ENCODE measurements around the gene PDGFC. TPM values are rescaled to one million over a fixed set of nuclear protein-coding genes. Genes with fewer than 3 reads are reported as not detected.

The PDGFC gene
- polyA plus RNA-seq, 4 donors = 43.0 to 88.6 (median 70.0) TPM

GRCh38 chr4:156764145-156764544, 207.5 kb downstream of the PDGFC start:
- no peak for DNase-seq (ENCODE audit: low read depth in 4 of 4, low spot score in 3 of 4)

GRCh38 chr4:156763511-156763910, 208.1 kb downstream of the PDGFC start:
- peak in 2 of 4 donors; percentile 24 for DNase-seq (ENCODE audit: low read depth in 4 of 4, low spot score in 3 of 4)

DNA sequence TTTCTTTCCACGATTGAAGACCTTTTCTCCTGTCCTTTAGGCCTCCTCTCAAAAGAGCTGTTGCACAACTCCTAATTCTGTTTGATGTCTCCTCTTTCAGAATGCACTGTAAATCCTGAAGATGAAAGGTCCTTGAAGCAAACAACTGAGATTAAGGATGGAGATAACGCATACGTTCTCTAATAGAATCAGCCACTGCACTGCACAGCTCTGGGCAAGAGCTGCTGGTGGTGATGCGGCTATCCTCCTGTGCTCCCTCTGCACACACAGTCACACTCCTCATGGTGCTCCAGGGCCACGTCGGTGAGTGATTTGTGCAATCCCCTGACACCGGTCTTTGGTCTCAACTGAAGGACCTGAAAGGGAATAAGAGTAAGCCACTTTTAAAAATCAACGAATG, 208.7 kb downstream of the PDGFC start:
- DNase-seq (ENCODE audit: low read depth in 4 of 4, low spot score in 3 of 4) = no peak

GRCh38 chr4:156756118-156756517, 215.5 kb downstream of the PDGFC start:
- no peak for DNase-seq (ENCODE audit: low read depth in 4 of 4, low spot score in 3 of 4)

GRCh38 chr4:156754832-156755570, 216.6 kb downstream of the PDGFC start:
- DNase-seq (ENCODE audit: low read depth in 4 of 4, low spot score in 3 of 4) = no peak

DNA sequence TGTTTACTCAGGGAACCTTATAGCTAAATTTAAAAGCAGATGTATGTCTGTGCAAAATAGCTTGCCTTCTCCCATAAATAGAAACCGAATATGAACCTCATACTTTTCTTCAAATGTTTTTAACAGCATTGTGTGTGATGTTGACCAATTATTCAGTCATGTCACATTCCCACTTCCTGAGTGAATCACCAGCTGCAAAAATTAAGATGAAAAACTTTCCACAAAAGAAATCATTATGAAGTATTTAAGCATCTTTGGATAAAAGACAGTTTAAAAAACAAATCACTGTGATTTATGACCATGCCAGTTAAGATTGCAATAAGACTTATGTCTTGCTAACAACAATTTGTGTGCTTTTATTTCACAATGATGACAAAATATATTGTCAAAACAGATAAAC, 220.1 kb downstream of the PDGFC start:
- DNase-seq (ENCODE audit: low read depth in 4 of 4, low spot score in 3 of 4) = no peak

- no peak for DNase-seq (ENCODE audit: low read depth in 4 of 4, low spot score in 3 of 4)
Observed at GRCh38 chr4:156749426-156750403, 221.9 kb downstream of the PDGFC start.

DNA sequence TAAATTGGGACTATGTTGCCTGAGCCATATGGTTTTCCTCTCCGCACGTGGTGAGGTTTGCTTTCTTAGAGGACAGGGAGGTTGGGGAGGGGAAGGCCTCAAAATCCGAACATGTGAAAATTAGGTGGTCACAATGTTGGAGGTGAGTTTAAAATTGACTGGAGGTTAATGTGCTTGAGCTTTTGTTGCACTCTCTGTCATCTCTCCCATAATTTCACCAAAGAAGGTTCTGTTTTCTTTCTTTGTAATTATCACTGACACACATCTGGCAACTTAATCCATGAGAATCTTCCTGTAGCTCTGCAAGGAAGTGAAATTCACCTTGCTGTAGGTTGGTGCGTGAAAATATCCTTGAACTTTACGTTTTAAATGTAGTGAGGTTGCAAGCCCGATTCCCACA, 225.5 kb downstream of the PDGFC start:
- no peak for DNase-seq (ENCODE audit: low read depth in 4 of 4, low spot score in 3 of 4)

- no peak for DNase-seq (ENCODE audit: low read depth in 4 of 4, low spot score in 3 of 4)
Observed at GRCh38 chr4:156738766-156739165, 232.8 kb downstream of the PDGFC start.

DNA sequence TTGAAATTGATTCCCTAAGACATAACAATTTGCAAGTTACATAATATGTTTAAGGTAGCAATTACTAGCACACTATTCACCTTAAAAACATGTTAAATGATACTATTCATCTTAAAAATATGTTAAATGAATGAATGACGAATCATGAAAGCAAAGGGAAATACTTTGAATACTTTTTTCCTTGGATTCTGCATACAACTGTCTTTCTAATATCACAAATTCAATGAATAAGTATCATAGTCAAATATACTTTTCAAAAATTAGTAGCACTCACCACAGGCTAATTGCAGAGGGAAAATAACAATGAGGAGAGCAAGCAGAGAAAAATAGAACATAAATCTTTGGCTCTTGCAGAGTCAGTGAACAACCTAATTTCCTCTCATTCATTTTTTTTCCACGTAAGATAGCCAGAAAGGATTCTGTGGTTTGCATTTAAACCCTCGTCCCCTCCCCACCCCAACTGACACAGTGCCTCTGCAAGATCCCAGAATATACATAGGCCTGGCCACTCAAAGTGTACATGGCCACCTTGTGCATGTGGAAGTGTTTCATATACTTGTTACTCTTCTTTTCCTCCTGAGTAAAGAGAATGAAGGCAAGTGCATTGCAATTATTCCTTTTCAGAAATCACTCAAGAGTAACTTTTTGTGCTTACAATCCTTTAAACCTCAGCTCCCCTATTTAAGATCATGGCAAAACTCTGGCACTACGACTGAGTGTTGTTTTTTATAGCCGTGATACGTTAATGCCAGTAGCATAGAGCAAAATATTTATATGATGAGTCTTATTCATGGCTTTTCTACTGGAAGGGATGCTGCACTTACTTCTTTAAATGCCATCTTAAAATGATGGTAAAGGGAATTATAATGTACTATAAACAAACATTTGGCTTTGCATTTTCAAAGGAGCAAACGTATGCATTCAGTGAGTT, 236.4 kb downstream of the PDGFC start:
- DNase-seq (ENCODE audit: low read depth in 4 of 4, low spot score in 3 of 4) = no peak

GRCh38 chr4:156733582-156733981, 238.0 kb downstream of the PDGFC start:
- DNase-seq (ENCODE audit: low read depth in 4 of 4, low spot score in 3 of 4) = no peak

DNA sequence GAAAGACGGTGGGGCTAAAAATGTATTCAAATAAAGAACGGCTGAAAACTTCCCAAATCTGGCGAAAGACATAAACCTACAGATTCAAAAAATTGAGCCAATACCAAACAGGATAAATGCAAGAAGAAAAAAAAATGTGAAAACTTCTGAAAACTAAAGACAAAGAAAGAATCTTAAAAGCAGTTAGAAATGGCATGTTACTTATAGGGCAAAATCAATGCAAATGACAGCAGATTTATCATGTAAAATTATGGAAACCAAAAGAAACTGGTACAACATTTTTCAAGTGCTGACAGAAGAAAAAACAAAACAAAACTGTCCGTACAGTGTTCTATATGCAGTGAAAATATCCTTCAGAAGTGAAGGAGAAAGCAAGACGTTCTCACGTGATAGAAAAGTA, 239.0 kb downstream of the PDGFC start:
- no peak for DNase-seq (ENCODE audit: low read depth in 4 of 4, low spot score in 3 of 4)

DNA sequence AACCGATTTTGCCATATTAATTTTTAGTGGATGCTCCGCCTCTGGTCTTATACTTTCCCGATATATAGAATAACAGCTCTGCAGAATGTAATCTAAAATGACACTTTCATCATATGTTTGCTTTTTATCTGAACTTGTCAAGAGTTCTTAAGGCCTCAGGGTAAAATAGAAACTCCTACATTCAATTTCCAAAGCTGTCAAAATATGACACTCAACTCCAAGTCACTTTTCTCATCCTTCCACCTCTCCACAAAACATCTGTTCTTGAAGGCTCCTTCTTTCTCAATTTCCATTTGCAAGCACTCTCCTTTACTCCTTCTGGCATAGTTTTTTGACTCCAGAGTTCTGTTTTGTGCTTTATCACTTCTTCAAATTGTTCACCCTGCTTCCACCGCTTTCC, 242.2 kb downstream of the PDGFC start:
- DNase-seq (ENCODE audit: low read depth in 4 of 4, low spot score in 3 of 4) = no peak

GRCh38 chr4:156725257-156725656, 246.3 kb downstream of the PDGFC start:
- DNase-seq (ENCODE audit: low read depth in 4 of 4, low spot score in 3 of 4) = no peak

DNA sequence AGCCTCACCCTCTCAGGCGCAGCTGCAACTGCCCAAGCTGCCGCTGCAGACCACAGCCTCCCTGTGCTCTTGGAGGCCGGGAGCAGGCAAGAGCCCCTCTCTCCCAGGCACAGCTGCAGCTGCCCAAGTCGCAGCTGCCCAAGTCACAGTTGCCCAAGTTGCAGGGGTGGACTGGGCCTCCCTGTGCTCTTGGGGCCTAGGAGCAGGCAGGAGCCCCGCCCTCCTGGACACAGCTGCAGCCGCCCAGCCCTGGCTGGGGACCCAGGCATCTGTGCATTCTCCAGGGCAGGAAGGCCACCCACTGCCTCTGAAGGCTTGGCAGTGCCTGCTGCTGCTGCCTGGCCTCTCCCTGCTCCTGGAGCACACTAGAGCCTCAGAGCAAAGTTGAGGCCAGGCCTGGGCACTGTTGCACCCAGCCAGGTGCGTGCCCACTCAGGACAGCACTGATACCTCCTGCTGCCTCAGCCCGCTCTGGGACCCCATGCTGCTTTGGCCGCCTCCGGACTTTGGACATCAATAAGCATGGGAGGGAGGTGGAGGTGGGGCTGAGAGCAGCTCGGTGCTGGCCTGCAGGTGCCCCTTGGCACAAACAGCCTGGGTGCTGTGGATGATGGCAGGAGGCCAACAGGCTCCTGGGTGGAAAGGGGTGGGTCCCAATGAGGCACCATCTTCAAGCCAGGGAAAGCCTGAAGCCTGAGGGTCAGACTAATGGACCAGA, 247.5 kb downstream of the PDGFC start:
- DNase-seq (ENCODE audit: low read depth in 4 of 4, low spot score in 3 of 4) = no peak

DNA sequence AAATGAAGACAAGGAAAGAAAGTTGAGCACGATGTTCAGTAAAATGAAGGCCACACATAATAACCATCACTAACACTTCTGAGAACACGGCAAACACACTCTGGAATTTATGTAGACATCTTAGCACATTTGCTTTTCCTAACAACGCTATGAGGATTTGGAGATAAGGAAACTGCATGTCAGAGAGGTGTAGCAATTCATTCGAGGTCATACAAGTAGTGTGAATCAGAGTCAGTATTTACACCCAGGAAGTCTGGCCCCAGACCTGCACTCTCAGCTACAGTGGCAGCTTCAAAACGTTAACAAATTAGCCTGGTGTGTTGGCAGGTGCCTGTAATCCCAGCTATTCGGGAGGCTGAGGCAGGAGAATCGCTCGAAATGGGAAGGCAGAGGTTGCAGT, 253.4 kb downstream of the PDGFC start:
- DNase-seq (ENCODE audit: low read depth in 4 of 4, low spot score in 3 of 4) = no peak

- DNase-seq (ENCODE audit: low read depth in 4 of 4, low spot score in 3 of 4) = no peak
Observed at GRCh38 chr4:156711193-156711590, 260.4 kb downstream of the PDGFC start.
